Aorta (tissue), 4 donors: ENCODE data around the gene EDA. TPM values are rescaled to one million over a fixed set of nuclear protein-coding genes. Genes with fewer than 3 reads are reported as not detected.

ENCODE experiments used
- microRNA-seq, 2 donors: library from miRNA; unstranded; fragments of <30 nt; microRNA quantifications; one replicate each; pipeline ENCODE4 v1.2.0, GENCODE V29; 2020
- polyA plus RNA-seq, 2 donors: library from polyadenylated mRNA; stranded (reverse); fragments of 200-250 nt; gene quantifications; one replicate each; pipeline ENCODE4 v1.2.3, GENCODE V29; 2013
- total RNA-seq, 2 donors: library from RNA; stranded (reverse); fragmentation: NEBNext Ultra II Directional; extraction: Animal tissue kit (Norgen Biotek cat#: 25700); gene quantifications; one replicate each; pipeline ENCODE4 v1.2.1, GENCODE V29; 2021
- donor health status: healthy with polysubstance abuse.
- donor health status: Bipolar disorder and iron deficiency.
- donor health status: DM: no; HTN: no; CAD: no.
- donor health status: DM: yes; HTN: yes; CAD: no.

Gene EDA
- total and polyA plus RNA-seq, 4 donors, result 1.7 to 9.0 (median 3.5) TPM

Small RNAs within 50 kb of the gene (microRNA-seq; reads per million reads assigned to microRNA genes)
- 5.0 to 6.0 reads per million in 2 donors for gene MIR676

Other genes starting within 250 kb of the EDA start
- under 1 TPM in 1 of 2 donors, not detected in 1; 0.26 TPM for gene NALF2, start 111.8 kb upstream of the EDA start, total RNA-seq
- gene NALF2, start 111.8 kb upstream of the EDA start, polyA plus RNA-seq, result under 1 TPM in 1 of 2 donors, not detected in 1; 0.13 TPM